ENCODE results near the gene FREM2. TPM values are rescaled to one million over a fixed set of nuclear protein-coding genes. Genes with fewer than 3 reads are reported as not detected.

Gene FREM2
- total and polyA plus RNA-seq, 2 of the 4 experiments (the other 2 are of a cell fraction), result not detected

DNA sequence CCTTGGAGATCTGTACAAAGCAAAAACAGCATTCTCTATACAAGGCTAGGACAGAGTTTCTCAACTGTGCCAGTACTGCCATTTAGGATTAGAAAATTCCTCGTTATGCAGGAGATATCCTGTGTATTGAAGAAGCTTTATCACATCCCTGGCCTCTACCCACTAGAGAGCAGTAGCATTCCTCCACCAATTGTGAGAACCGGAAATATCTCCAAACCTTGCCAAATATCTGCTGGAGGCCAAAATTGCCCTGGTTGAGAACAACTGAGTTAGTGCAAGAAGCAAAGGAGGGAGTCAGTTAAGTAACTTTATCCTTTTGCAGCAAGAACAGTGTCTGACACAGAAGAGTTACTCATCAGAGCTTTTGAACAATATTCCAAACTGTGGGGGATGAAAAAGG lies 16.2 kb upstream of the FREM2 start:
- no peaks in the 10 kb centered on the region for H4K20me1 ChIP-seq (ENCODE audit: insufficient read depth, low read length)
- no peak overlapping the region for H2AK5ac ChIP-seq (ENCODE audit: low read depth, low read length)
- no peaks in the 10 kb centered on the region for H3K9me1 ChIP-seq (ENCODE audit: insufficient read depth, low read length)
- in situ Hi-C loops (cut with MboI; ENCODE audit: low sequenced_read_pairs) (no loop called here), intact Hi-C loops (cut with micrococcal nuclease) (no loop called here), dilution Hi-C loops (cut with HindIII; ENCODE audit: low sequenced_read_pairs, unreplicated experiment) (no loop called here)
- no peak overlapping the region for H3K18ac ChIP-seq (ENCODE audit: low read depth, low read length)
- no peak for ATAC-seq (ENCODE audit: low read depth)
- H2AK9ac ChIP-seq (replicated peaks; ENCODE audit: low read depth, low read length, poor library complexity), result no peak overlapping the region
- H3K27me3 ChIP-seq (ENCODE audit: control insufficient read depth, insufficient read depth, low read length), result no peaks in the 10 kb centered on the region
- H3K4me3 ChIP-seq (ENCODE audit: insufficient read depth, low read depth, low read length), result no peak overlapping the region
- BruUV-seq (replicated peaks), result no TSS peak
- peak; percentile 2 for DNase-seq
- H4K5ac ChIP-seq (ENCODE audit: low read depth, low read length), result no peak overlapping the region
- no peak overlapping the region for H2BK5ac ChIP-seq (ENCODE audit: low read depth, low read length, poor library complexity, severe bottlenecking)
- no peak overlapping the region for H3K9ac ChIP-seq (ENCODE audit: low read depth, low read length)
- POLR2A ChIA-PET (ENCODE audit: unreplicated experiment), result no interaction called here
- no peak overlapping the region for H3K56ac ChIP-seq (ENCODE audit: extremely low read depth, insufficient read depth, low read length)
- H3K4ac ChIP-seq (ENCODE audit: low read depth, low read length), result no peak overlapping the region
- H3K4me2 ChIP-seq (ENCODE audit: low read depth, low read length), result no peak overlapping the region
- no peaks in the 10 kb centered on the region for H3K9me3 ChIP-seq (ENCODE audit: control insufficient read depth, insufficient read depth, low read length)
- no peak overlapping the region for H2BK15ac ChIP-seq (ENCODE audit: low read depth, low read length)
- no peak overlapping the region for H2BK120ac ChIP-seq (ENCODE audit: low read depth, low read length)
- no peak overlapping the region for H2BK20ac ChIP-seq (ENCODE audit: low read depth, low read length)
- H2AFZ ChIP-seq (replicated peaks; ENCODE audit: low read length, poor library complexity), result no peak overlapping the region
- no peak overlapping the region for H3K27ac ChIP-seq (ENCODE audit: insufficient read depth, low read length)
- H3K79me1 ChIP-seq (ENCODE audit: low read depth in 1 of 2, low read length in 2 of 2), result no peaks in the 10 kb centered on the region
- H3K14ac ChIP-seq (replicated peaks; ENCODE audit: low read depth, low read length), result no peak overlapping the region
- no CpG with 5 or more reads among the region's 2 CpGs for WGBS, 2 experiments (ENCODE audit: extremely low coverage in 2 of 2, insufficient read length in 1 of 2)
- H3K36me3 ChIP-seq (ENCODE audit: control insufficient read depth, insufficient read depth, low read length), result no peaks in the 10 kb centered on the region
- CTCF ChIA-PET, result no interaction called here
- no peak for TF ChIP-seq SMC3 (IDR thresholded peaks at IDR 0.05; ENCODE audit: low read depth, low read length)
- TF ChIP-seq, protein P1, sequence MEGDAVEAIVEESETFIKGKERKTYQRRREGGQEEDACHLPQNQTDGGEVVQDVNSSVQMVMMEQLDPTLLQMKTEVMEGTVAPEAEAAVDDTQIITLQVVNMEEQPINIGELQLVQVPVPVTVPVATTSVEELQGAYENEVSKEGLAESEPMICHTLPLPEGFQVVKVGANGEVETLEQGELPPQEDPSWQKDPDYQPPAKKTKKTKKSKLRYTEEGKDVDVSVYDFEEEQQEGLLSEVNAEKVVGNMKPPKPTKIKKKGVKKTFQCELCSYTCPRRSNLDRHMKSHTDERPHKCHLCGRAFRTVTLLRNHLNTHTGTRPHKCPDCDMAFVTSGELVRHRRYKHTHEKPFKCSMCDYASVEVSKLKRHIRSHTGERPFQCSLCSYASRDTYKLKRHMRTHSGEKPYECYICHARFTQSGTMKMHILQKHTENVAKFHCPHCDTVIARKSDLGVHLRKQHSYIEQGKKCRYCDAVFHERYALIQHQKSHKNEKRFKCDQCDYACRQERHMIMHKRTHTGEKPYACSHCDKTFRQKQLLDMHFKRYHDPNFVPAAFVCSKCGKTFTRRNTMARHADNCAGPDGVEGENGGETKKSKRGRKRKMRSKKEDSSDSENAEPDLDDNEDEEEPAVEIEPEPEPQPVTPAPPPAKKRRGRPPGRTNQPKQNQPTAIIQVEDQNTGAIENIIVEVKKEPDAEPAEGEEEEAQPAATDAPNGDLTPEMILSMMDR (conservative IDR thresholded peaks at IDR 0.05; ENCODE audit: low read depth, low read length), result no peak
- no peaks in the 10 kb centered on the region for H3K4me1 ChIP-seq (ENCODE audit: control insufficient read depth, insufficient read depth, low read length)
- H4K8ac ChIP-seq (ENCODE audit: low read depth in 2 of 2, low read length in 2 of 2), result no peak overlapping the region
- H3K23ac ChIP-seq (ENCODE audit: low read depth, low read length), result no peak overlapping the region
- no peak overlapping the region for H4K91ac ChIP-seq (ENCODE audit: insufficient read depth, low read depth, low read length)

All from IMR-90 (cell line).